HepG2 (cell line): Measurements from ENCODE around the gene SMIM29. TPM values are rescaled to one million over a fixed set of nuclear protein-coding genes. Genes with fewer than 3 reads are reported as not detected.
A peak's percentile ranks its signal among the peaks of the same experiment; 100 is the strongest.

Source experiments
- ATAC-seq: fragments of 200-7000 bp; cut with Tn5 transposase; 3 replicates; pipeline ENCODE4 v1.9.1; 2020; ENCODE audit warnings: mild to moderate bottlenecking, moderate library complexity
- BruUV-seq: library from RNA; stranded (reverse); fragments of 400-500 nt; replicated peaks from 2 replicates; lab custom pipeline; 2021; lab: Mats Ljungman, UMichigan
- CTCF ChIA-PET: fragments of 300-600 bp; formaldehyde crosslinking; extraction: SDS; loops from one replicate; lab custom pipeline; 2021; ENCODE audit warnings: low total read pairs, inconsistent platforms, low intra/inter-chr PET ratio; lab: Yijun Ruan, JAX
- POLR2A ChIA-PET: fragments of 350-600 bp; sonication (Branson Sonifier 250); formaldehyde crosslinking; loops from one replicate; lab custom pipeline; 2020; ENCODE audit warnings: antibody characterized with exemption, inconsistent platforms; lab: Yijun Ruan, JAX
- DNase-seq: peaks from one replicate; pipeline ENCODE4 v3.0.0-alpha.2; 2015; ENCODE audit warnings: low spot score
- FAIRE-seq: peaks from 3 replicates; lab custom pipeline; 2011; peaks lifted over from hg19 to GRCh38; lab: Jason Lieb, UNC
- H2AFZ ChIP-seq: one replicate; pipeline ENCODE4 v1.6.1; 2011; ENCODE audit warnings: low read length, inconsistent platforms
- H3K27ac ChIP-seq: fragments of 300-600 bp; 3 replicates; pipeline ENCODE4 v1.8.0; 2011; ENCODE audit warnings: mixed run types, mild to moderate bottlenecking, mixed read lengths, low read length, inconsistent platforms; ENCODE audit not compliant: insufficient read depth; ENCODE audit errors: extremely low read length
- H3K27me3 ChIP-seq, 2 experiments: fragments of 200-600 bp in 1 of 2; 2 replicates in 1 of 2; 3 replicates in 1 of 2; pipeline versions ENCODE4 v1.6.0 to v1.8.0; 2011; ENCODE audit warnings: low read length in 2 of 2, mild to moderate bottlenecking in 2 of 2, moderate library complexity in 2 of 2, inconsistent platforms in 1 of 2; ENCODE audit not compliant: insufficient read depth in 2 of 2, control insufficient read depth in 1 of 2
- H3K36me3 ChIP-seq, 2 experiments: fragments of 200-600 bp in 1 of 2; replicated peaks in 1 of 2; 2 replicates in 1 of 2; 3 replicates in 1 of 2; pipeline versions ENCODE4 v1.5.1 to v1.8.0; 2011; ENCODE audit warnings: low read length in 2 of 2, inconsistent platforms in 1 of 2; ENCODE audit not compliant: insufficient read depth in 2 of 2, control insufficient read depth in 1 of 2
- H3K4me1 ChIP-seq: 2 replicates; pipeline ENCODE4 v1.5.1; 2012; ENCODE audit warnings: low read length, inconsistent platforms; ENCODE audit not compliant: insufficient read depth
- H3K4me2 ChIP-seq: 2 replicates; pipeline ENCODE4 v1.6.0; 2011; ENCODE audit warnings: low read depth, low read length, inconsistent platforms
- H3K4me3 ChIP-seq, 3 experiments: fragments of 200-600 bp in 1 of 3; sonication (generic), shearing (Covaris generic) in 1 of 3; replicated peaks in 1 of 3; 2 replicates each; pipeline ENCODE4 v1.5.1; 2011 to 2016; ENCODE audit warnings: low read length in 3 of 3, inconsistent platforms in 2 of 3, low read depth in 2 of 3, mild to moderate bottlenecking in 2 of 3, control low read depth in 1 of 3, mixed read lengths in 1 of 3; ENCODE audit not compliant: insufficient read depth in 1 of 3
- H3K79me2 ChIP-seq: one replicate; pipeline ENCODE4 v1.6.1; 2011; ENCODE audit warnings: low read length, inconsistent platforms; ENCODE audit not compliant: insufficient read depth
- H3K9ac ChIP-seq: 2 replicates; pipeline ENCODE4 v1.6.0; 2011; ENCODE audit warnings: mild to moderate bottlenecking, low read depth, low read length, inconsistent platforms; ENCODE audit not compliant: insufficient read depth
- H3K9me3 ChIP-seq: 2 replicates; pipeline ENCODE4 v1.5.1; 2012; ENCODE audit warnings: mild to moderate bottlenecking, low read length
- H4K20me1 ChIP-seq: 2 replicates; pipeline ENCODE4 v1.6.0; 2011; ENCODE audit warnings: inconsistent platforms, mild to moderate bottlenecking, low read length, moderate library complexity; ENCODE audit not compliant: insufficient read depth
- E2F2 ChIP-seq: sonication (generic); formaldehyde crosslinking; IDR thresholded peaks from 2 replicates; pipeline ENCODE4 v1.4.0; 2020; ENCODE audit warnings: missing genetic modification reagents, borderline replicate concordance
- ELK4 ChIP-seq: sonication (generic); formaldehyde crosslinking; IDR thresholded peaks from 2 replicates; pipeline ENCODE4 v1.9.0; 2021; ENCODE audit warnings: missing genetic modification reagents, borderline replicate concordance
- FOXC1 ChIP-seq: sonication (generic); formaldehyde crosslinking; IDR thresholded peaks from 2 replicates; pipeline ENCODE4 v1.8.0; 2022; ENCODE audit warnings: mild to moderate bottlenecking, missing genetic modification reagents, borderline replicate concordance
- FOXP1 ChIP-seq, 2 experiments: fragments of 450-650 bp in 1 of 2; IDR thresholded peaks; 2 replicates each; pipeline ENCODE4 v1.6.1; 2017 to 2018; ENCODE audit warnings: antibody characterized with exemption in 1 of 2
- HOXA5 ChIP-seq: sonication (generic); formaldehyde crosslinking; IDR thresholded peaks from 2 replicates; pipeline ENCODE4 v1.4.0; 2020; ENCODE audit warnings: missing genetic modification reagents
- IRF1 ChIP-seq: sonication (generic); formaldehyde crosslinking; IDR thresholded peaks from 2 replicates; pipeline ENCODE4 v1.4.0; 2020; ENCODE audit warnings: low read depth, mild to moderate bottlenecking, missing genetic modification reagents
- LBX2 ChIP-seq: sonication (generic); formaldehyde crosslinking; IDR thresholded peaks from 2 replicates; pipeline ENCODE4 v1.5.0; 2020; ENCODE audit warnings: missing genetic modification reagents, mild to moderate bottlenecking, borderline replicate concordance
- PRDM15 ChIP-seq: sonication (generic); formaldehyde crosslinking; IDR thresholded peaks from 2 replicates; pipeline ENCODE4 v1.4.0; 2020; ENCODE audit warnings: missing genetic modification reagents
- RBAK ChIP-seq: sonication (generic); formaldehyde crosslinking; IDR thresholded peaks from 2 replicates; pipeline ENCODE4 v1.5.1; 2020; ENCODE audit warnings: mild to moderate bottlenecking, missing genetic modification reagents
- RNF219 ChIP-seq: sonication (generic); formaldehyde crosslinking; IDR thresholded peaks from 2 replicates; pipeline ENCODE4 v1.5.0; 2020; ENCODE audit warnings: mild to moderate bottlenecking, missing genetic modification reagents
- ZNF33B ChIP-seq: sonication (generic); formaldehyde crosslinking; IDR thresholded peaks from 2 replicates; pipeline ENCODE4 v1.5.1; 2020; ENCODE audit warnings: mild to moderate bottlenecking, missing genetic modification reagents
- ZNF678 ChIP-seq: sonication (generic); formaldehyde crosslinking; IDR thresholded peaks from 2 replicates; pipeline ENCODE4 v1.4.0; 2020; ENCODE audit warnings: mild to moderate bottlenecking, missing genetic modification reagents
- ZSCAN25 ChIP-seq: sonication (generic); formaldehyde crosslinking; IDR thresholded peaks from 2 replicates; pipeline ENCODE4 v1.8.0; 2022; ENCODE audit warnings: mild to moderate bottlenecking, missing genetic modification reagents
- WGBS: methylation state at CpG from one replicate; pipeline ENCODE4 v1.1.6; 2017; ENCODE audit warnings: low lambda C conversion rate; 5-methylcytosine and 5-hydroxymethylcytosine counted together
- in situ Hi-C: cut with HindIII; loops from 2 replicates; pipeline ENCODE4 v1.10.0; 2017; ENCODE audit warnings: low pct_unique_long_range_greater_than_20kb; ENCODE audit not compliant: extremely low pct_ligation_motif_present
- intact Hi-C: fragments of 100-400 bp; cut with micrococcal nuclease; formaldehyde crosslinking; loops from one replicate; pipeline ENCODE4 v1.10.0; 2022; ENCODE audit not compliant: unreplicated experiment
- polyA plus RNA-seq, 8 experiments: library from polyadenylated mRNA; depleted of rRNA in 3 of 8; stranded (reverse) in 7 of 8; unstranded in 1 of 8; fragments of >200 nt; fragmentation: Illumina TruSeq in 4 of 8; extraction: Trizol in 4 of 8; gene quantifications; 2 replicates each; pipeline versions ENCODE4 v1.2.1 to v1.2.3, GENCODE V29; 2011 to 2016; ENCODE audit warnings: low read depth in 4 of 8, missing spikeins in 1 of 8, mixed read lengths in 1 of 8; ENCODE audit not compliant: insufficient read depth in 1 of 8
- total RNA-seq, 5 experiments: library from RNA; depleted of rRNA; stranded (reverse); fragments of >200 nt; fragmentation: Illumina TruSeq; extraction: Trizol; gene quantifications; 2 replicates each; pipeline ENCODE4 v1.2.3, GENCODE V29; 2016; ENCODE audit warnings: low read depth in 1 of 5

Gene SMIM29
- total and polyA plus RNA-seq, 2 of the 13 experiments (the other 11 are each of a cell fraction or from before 2014, with no cell fraction given) = 8.8 to 15.3 TPM

GRCh38 chr6:34280216-34280615 is 31.4 kb upstream of the SMIM29 start (continued):
- TF ChIP-seq PRDM15 (CRISPR knock-in tag) (peak; percentile 43; the same call in 1 of the 2 replicates), FOXP1 (IDR thresholded peaks at IDR 0.05) (no peak), FOXP1 (CRISPR knock-in tag; IDR thresholded peaks at IDR 0.05) (no peak)

- no TSS peak for BruUV-seq
- in situ Hi-C loops (no loop called here), intact Hi-C loops (no loop called here)
- no peak overlapping the region for H3K4me2 ChIP-seq
- H3K9me3 ChIP-seq = no peaks in the 10 kb centered on the region
- DNase-seq (no peak), FAIRE-seq (no peak), ATAC-seq (no peak)
- H4K20me1 ChIP-seq = no peaks in the 10 kb centered on the region
- no peak overlapping the region for H3K9ac ChIP-seq
- peaks cover 34% of the 10 kb centered on the region for H3K4me1 ChIP-seq
- H3K36me3 ChIP-seq = peaks cover 1 to 4% of the 10 kb centered on the region in 2 experiments; a peak in 2 of 5 replicates
- no peaks in the 10 kb centered on the region for H3K79me2 ChIP-seq
- no peak overlapping the region for H3K4me3 ChIP-seq
- ChIA-PET POLR2A (no interaction called here), CTCF (no interaction called here)
- no peak overlapping the region for H3K27ac ChIP-seq
- 97% methylated on average over 5 of the region's 5 CpGs for WGBS
- no peaks in the 10 kb centered on the region for H3K27me3 ChIP-seq
- H2AFZ ChIP-seq = no peak overlapping the region
- TF ChIP-seq RNF219 = no peak
- no peak for TF ChIP-seq LBX2 (CRISPR knock-in tag)
- no peak for TF ChIP-seq ZSCAN25 (CRISPR knock-in tag)
- TF ChIP-seq RBAK (CRISPR knock-in tag) = no peak
- no peak for TF ChIP-seq HOXA5 (CRISPR knock-in tag)
- no peak for TF ChIP-seq FOXC1 (CRISPR knock-in tag)
- no peak for TF ChIP-seq ELK4 (CRISPR knock-in tag)
- TF ChIP-seq ZNF33B (CRISPR knock-in tag) = no peak
- no peak for TF ChIP-seq E2F2 (CRISPR knock-in tag)
- TF ChIP-seq IRF1 (CRISPR knock-in tag) = no peak
- no peak for TF ChIP-seq ZNF678
Measured at GRCh38 chr6:34278833-34279232, 30.0 kb upstream of the SMIM29 start.
